Skeletal muscle satellite cell (primary cell): ENCODE data around the gene ZDHHC14.

Experiments
- H3K27me3 ChIP-seq: 2 replicates; pipeline ENCODE4 v1.7.0; 2013; ENCODE audit warnings: low read length; ENCODE audit not compliant: control insufficient read depth, insufficient read depth
- H3K36me3 ChIP-seq: 2 replicates; pipeline ENCODE4 v1.7.0; 2013; ENCODE audit warnings: mild to moderate bottlenecking, control low read depth, low read length; ENCODE audit not compliant: insufficient read depth
- H3K4me1 ChIP-seq: 2 replicates; pipeline ENCODE4 v1.7.0; 2013; ENCODE audit warnings: low read length; ENCODE audit not compliant: control insufficient read depth, insufficient read depth
- H3K4me2 ChIP-seq: 2 replicates; pipeline ENCODE4 v1.7.0; 2013; ENCODE audit warnings: mild to moderate bottlenecking, low read length
- H3K4me3 ChIP-seq: 2 replicates; pipeline ENCODE4 v1.7.0; 2013; ENCODE audit warnings: low read length
- H3K9ac ChIP-seq: 2 replicates; pipeline ENCODE4 v1.7.0; 2013; ENCODE audit warnings: mild to moderate bottlenecking, low read depth, low read length, moderate library complexity
- H3K9me3 ChIP-seq: replicated peaks from 2 replicates; pipeline ENCODE4 v1.7.0; 2013; ENCODE audit warnings: mild to moderate bottlenecking, control low read depth, low read length

ZDHHC14 gene

GRCh38 chr6:157658301-157658700, 277.3 kb downstream of the ZDHHC14 start:
- H3K9me3 ChIP-seq, result no peaks in the 10 kb centered on the region
- no peaks in the 10 kb centered on the region for H3K36me3 ChIP-seq
- no peak overlapping the region for H3K4me2 ChIP-seq
- no peak overlapping the region for H3K4me3 ChIP-seq
- no peak overlapping the region for H3K9ac ChIP-seq
- no peaks in the 10 kb centered on the region for H3K27me3 ChIP-seq
- peaks cover 7% of the 10 kb centered on the region for H3K4me1 ChIP-seq

- H3K27me3 ChIP-seq, result no peaks in the 10 kb centered on the region
- H3K36me3 ChIP-seq, result no peaks in the 10 kb centered on the region
- H3K4me3 ChIP-seq, result no peak overlapping the region
- H3K9me3 ChIP-seq, result no peaks in the 10 kb centered on the region
- H3K9ac ChIP-seq, result no peak overlapping the region
- H3K4me1 ChIP-seq, result peaks cover 7% of the 10 kb centered on the region
- H3K4me2 ChIP-seq, result no peak overlapping the region
Observed at GRCh38 chr6:157659536-157660271, 278.7 kb downstream of the ZDHHC14 start.

DNA sequence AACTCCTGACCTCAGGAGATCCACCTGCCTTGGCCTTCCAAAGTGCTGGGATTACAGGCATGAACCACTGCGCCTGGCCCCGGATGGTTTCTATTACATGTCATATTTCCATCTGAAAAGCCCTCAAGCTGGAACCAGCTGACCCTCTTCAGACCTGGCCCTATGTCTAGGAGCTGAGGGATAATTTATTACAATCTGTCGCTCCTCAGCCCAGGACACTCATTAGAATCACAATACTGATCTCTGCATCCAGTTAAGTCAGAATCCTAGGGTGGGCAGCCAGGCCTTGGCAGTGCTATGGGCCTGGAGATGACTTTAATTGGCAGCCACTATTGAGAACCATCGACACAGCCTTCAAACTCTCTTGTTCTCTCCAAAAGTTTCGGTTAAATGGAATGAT, 279.4 kb downstream of the ZDHHC14 start:
- Histone ChIP-seq H3K9ac (no peak overlapping the region), H3K4me3 (no peak overlapping the region), H3K4me1 (peaks cover 7% of the 10 kb centered on the region), H3K4me2 (no peak overlapping the region), H3K27me3 (no peaks in the 10 kb centered on the region), H3K9me3 (no peaks in the 10 kb centered on the region), H3K36me3 (no peaks in the 10 kb centered on the region)

- Histone ChIP-seq H3K4me2 (no peak overlapping the region), H3K4me3 (no peak overlapping the region)
Observed at GRCh38 chr6:157661652-157662051, 280.7 kb downstream of the ZDHHC14 start.

GRCh38 chr6:157663261-157663660, 282.3 kb downstream of the ZDHHC14 start:
- no peaks in the 10 kb centered on the region for H3K9me3 ChIP-seq
- H3K27me3 ChIP-seq, result no peaks in the 10 kb centered on the region
- H3K4me2 ChIP-seq, result no peak overlapping the region
- H3K36me3 ChIP-seq, result no peaks in the 10 kb centered on the region
- H3K9ac ChIP-seq, result no peak overlapping the region
- H3K4me1 ChIP-seq, result peaks cover 16% of the 10 kb centered on the region
- H3K4me3 ChIP-seq, result no peak overlapping the region

More at GRCh38 chr6:157661652-157662051, 280.7 kb downstream of the ZDHHC14 start:
- Histone ChIP-seq H3K36me3 (no peaks in the 10 kb centered on the region), H3K27me3 (no peaks in the 10 kb centered on the region), H3K9me3 (no peaks in the 10 kb centered on the region), H3K9ac (no peak overlapping the region), H3K4me1 (peaks cover 3% of the 10 kb centered on the region)

GRCh38 chr6:157665180-157665579, 284.2 kb downstream of the ZDHHC14 start:
- H3K36me3 ChIP-seq, result no peaks in the 10 kb centered on the region
- no peaks in the 10 kb centered on the region for H3K9me3 ChIP-seq
- H3K27me3 ChIP-seq, result no peaks in the 10 kb centered on the region
- no peak overlapping the region for H3K4me3 ChIP-seq
- no peak overlapping the region for H3K4me2 ChIP-seq
- peaks cover 31% of the 10 kb centered on the region for H3K4me1 ChIP-seq
- H3K9ac ChIP-seq, result no peak overlapping the region

DNA sequence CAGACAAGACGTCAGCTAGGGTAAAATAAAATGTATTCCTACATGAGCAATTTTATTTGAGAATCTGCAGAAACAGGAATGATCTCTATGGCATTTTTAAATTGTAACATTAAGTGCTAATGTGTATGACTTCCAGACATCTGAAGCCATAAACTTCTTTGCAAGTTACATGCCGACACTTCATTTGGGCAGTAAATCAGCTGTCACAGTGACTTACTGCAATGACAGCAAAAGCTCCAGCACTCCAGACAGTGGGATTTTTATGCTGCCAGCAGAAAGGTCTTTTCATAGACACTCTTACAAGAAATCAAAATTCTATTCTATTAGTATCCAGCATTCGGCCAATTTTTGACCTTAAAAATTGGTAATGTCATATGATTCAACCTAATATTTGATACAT, 285.7 kb downstream of the ZDHHC14 start:
- Histone ChIP-seq H3K9ac (peak overlapping the region; percentile 76), H3K4me2 (peak overlapping the region; percentile 4), H3K9me3 (no peaks in the 10 kb centered on the region), H3K27me3 (no peaks in the 10 kb centered on the region), H3K4me1 (peaks cover 38% of the 10 kb centered on the region), H3K36me3 (no peaks in the 10 kb centered on the region), H3K4me3 (no peak overlapping the region)

DNA sequence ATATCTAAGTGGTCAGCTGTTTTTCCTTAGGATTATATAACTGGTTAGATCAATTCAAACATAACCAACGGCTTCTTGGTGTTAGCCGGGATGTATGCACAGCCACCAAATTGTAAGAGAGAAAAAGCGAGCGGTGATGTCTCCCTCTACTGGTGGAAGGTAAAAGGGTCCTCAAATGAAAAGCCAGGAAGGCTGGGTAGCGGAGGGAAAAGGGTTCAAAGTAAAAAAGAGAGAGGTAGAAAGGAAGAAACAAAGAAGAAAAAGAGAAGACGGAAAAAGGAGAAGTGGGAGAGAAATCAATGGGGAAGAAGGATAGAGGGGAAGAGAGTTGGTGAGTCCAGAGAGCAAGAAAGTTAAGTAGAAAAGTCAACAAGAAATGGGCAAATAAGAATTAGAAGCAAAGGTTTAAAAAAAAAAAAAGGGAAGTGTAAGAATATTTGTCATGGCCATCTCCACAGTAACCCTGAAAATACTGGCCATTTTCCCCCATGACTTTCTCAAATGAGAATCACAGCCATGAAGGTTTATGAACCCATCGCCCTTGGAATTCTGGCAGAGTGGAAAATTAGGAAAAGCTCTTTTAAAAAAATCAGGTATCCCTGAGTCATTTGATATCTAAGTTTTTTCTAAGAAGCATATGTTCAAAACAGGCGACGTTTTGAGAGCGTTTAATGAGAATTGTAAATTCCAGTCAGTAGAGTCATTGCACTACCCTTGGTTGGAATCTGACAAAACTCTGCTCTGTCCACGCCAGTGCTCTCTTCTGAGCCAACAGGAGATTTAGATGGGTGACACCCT, 286.4 kb downstream of the ZDHHC14 start:
- H3K27me3 ChIP-seq, result no peaks in the 10 kb centered on the region

GRCh38 chr6:157668009-157668401, 287.0 kb downstream of the ZDHHC14 start:
- Histone ChIP-seq H3K4me2 (peak overlapping the region; percentile 68), H3K9ac (peak overlapping the region; percentile 76), H3K4me1 (peaks cover 38% of the 10 kb centered on the region)

More for the DNA sequence above, 286.4 kb downstream of the ZDHHC14 start:
- Histone ChIP-seq H3K9me3 (no peaks in the 10 kb centered on the region), H3K4me1 (peaks cover 38% of the 10 kb centered on the region), H3K4me3 (peak overlapping the region; percentile 24), H3K4me2 (peak overlapping the region; percentile 68), H3K9ac (peak overlapping the region; percentile 76), H3K36me3 (no peaks in the 10 kb centered on the region)

DNA sequence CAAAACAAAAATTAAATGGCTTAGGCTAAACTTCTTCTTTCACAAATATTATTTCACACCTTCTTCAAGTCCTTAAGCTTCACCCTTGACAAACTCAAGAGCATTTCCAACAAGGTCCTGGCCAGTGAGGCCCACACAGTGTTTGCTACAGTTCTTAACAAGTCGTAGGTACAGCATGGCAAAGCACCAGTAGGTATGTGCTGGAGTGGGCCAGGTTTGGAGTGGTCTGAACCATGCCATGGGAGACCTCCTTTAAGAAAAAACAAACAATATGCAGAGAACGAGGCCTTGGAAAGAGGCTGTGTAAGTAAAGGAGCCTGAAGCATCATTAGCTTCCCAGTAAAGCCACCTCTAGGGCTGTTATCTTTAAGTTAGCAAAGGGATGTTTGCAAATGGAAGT, 287.7 kb downstream of the ZDHHC14 start:
- H3K4me1 ChIP-seq, result peaks cover 38% of the 10 kb centered on the region
- H3K4me3 ChIP-seq, result no peak overlapping the region
- H3K36me3 ChIP-seq, result no peaks in the 10 kb centered on the region
- H3K27me3 ChIP-seq, result no peaks in the 10 kb centered on the region
- no peaks in the 10 kb centered on the region for H3K9me3 ChIP-seq
- H3K4me2 ChIP-seq, result no peak overlapping the region
- peak overlapping the region; percentile 73 for H3K9ac ChIP-seq

More at GRCh38 chr6:157668009-157668401, 287.0 kb downstream of the ZDHHC14 start:
- Histone ChIP-seq H3K9me3 (no peaks in the 10 kb centered on the region), H3K4me3 (peak overlapping the region; percentile 39), H3K27me3 (no peaks in the 10 kb centered on the region), H3K36me3 (no peaks in the 10 kb centered on the region)

GRCh38 chr6:157669323-157669722, 288.3 kb downstream of the ZDHHC14 start:
- no peaks in the 10 kb centered on the region for H3K36me3 ChIP-seq
- H3K9ac ChIP-seq, result peak overlapping the region; percentile 73
- peak overlapping the region; percentile 41 for H3K4me3 ChIP-seq
- H3K4me2 ChIP-seq, result peak overlapping the region; percentile 82
- H3K27me3 ChIP-seq, result no peaks in the 10 kb centered on the region
- H3K4me1 ChIP-seq, result peaks cover 38% of the 10 kb centered on the region
- H3K9me3 ChIP-seq, result no peaks in the 10 kb centered on the region
